Activated naive CD8-positive, alpha-beta T cell treated with anti-CD3 and anti-CD28 coated beads, Interleukin-2, amount 50 U/mL, for 24 hours (primary cell): ENCODE data around the gene CISD1.

ENCODE experiments used
- ATAC-seq: fragments of 150-1000 bp; cut with Tn5 transposase; one replicate; pipeline ENCODE4 v1.10.0; 2021
- DNase-seq: peaks from one replicate; pipeline ENCODE4 v3.0.0; 2021
- H3K27ac Mint-ChIP-seq: one replicate; pipeline ENCODE4 v1.8.0; 2021; ENCODE audit warnings: mild to moderate bottlenecking, mixed read lengths
- H3K27me3 Mint-ChIP-seq: one replicate; pipeline ENCODE4 v1.8.0; 2021; ENCODE audit warnings: mixed read lengths
- H3K36me3 Mint-ChIP-seq: one replicate; pipeline ENCODE4 v1.8.0; 2021; ENCODE audit warnings: low read depth, mixed read lengths
- H3K4me1 Mint-ChIP-seq: one replicate; pipeline ENCODE4 v1.8.0; 2021; ENCODE audit warnings: mixed read lengths
- H3K4me3 Mint-ChIP-seq: one replicate; pipeline ENCODE4 v1.8.0; 2021; ENCODE audit warnings: mild to moderate bottlenecking, moderate library complexity, mixed read lengths
- H3K9me3 Mint-ChIP-seq: one replicate; pipeline ENCODE4 v1.8.0; 2021; ENCODE audit warnings: mixed read lengths

The CISD1 gene

GRCh38 chr10:58316874-58317273 is 47.9 kb downstream of the CISD1 start:
- no peak for ATAC-seq
- no peak for DNase-seq
- Mint-ChIP-seq H3K9me3 (no peaks in the 10 kb centered on the region), H3K4me1 (no peaks in the 10 kb centered on the region), H3K4me3 (no peak overlapping the region), H3K36me3 (no peaks in the 10 kb centered on the region), H3K27ac (no peak overlapping the region), H3K27me3 (peaks cover 2% of the 10 kb centered on the region)

DNA sequence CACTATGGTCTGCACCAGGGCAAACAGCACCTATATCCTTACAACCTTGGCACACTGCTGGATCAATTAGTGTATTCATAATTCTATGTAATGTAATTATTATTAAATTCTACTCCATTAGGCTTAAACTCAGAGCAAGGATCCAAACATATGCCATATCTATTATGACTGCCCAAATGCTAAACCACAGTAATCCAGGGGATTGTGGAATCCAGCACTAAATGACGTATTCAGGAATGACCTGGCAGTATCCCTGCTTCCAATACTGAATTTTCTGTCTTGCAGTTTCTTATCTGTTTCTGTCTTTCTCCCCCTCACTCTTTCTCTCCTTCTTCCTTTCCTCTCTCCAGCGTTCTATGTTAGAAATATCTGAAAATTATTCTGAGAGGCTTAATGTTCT is 49.4 kb downstream of the CISD1 start:
- no peak overlapping the region for H3K27ac Mint-ChIP-seq
- no peak for ATAC-seq
- H3K4me3 Mint-ChIP-seq: no peak overlapping the region
- no peaks in the 10 kb centered on the region for H3K36me3 Mint-ChIP-seq
- DNase-seq: no peak
- peaks cover 13% of the 10 kb centered on the region for H3K4me1 Mint-ChIP-seq
- H3K9me3 Mint-ChIP-seq: no peaks in the 10 kb centered on the region
- peaks cover 2% of the 10 kb centered on the region for H3K27me3 Mint-ChIP-seq

DNA sequence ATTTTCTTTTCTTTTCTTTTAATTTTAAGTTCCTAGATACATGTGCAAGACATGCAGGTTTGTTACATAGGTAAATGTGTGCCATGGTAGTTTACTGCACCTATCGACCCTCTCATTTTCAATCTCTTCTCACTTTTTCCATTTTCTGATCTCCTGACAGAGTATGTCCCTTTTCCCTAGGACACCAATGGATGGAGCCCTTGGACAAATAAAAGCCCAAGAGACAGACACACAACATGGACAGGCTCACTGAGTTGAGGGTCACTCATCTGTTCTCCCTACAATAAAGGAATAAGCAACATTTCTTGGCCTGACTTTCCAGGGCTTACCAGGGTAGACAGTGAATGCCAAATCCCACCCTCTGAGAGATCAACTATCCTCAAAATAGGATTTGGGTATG is 50.6 kb downstream of the CISD1 start:
- peaks cover 2% of the 10 kb centered on the region for H3K27me3 Mint-ChIP-seq
- ATAC-seq (no peak), DNase-seq (no peak)
- peaks cover 13% of the 10 kb centered on the region for H3K4me1 Mint-ChIP-seq
- H3K9me3 Mint-ChIP-seq: no peaks in the 10 kb centered on the region
- no peak overlapping the region for H3K4me3 Mint-ChIP-seq
- H3K27ac Mint-ChIP-seq: no peak overlapping the region
- H3K36me3 Mint-ChIP-seq: no peaks in the 10 kb centered on the region

- peaks cover 2% of the 10 kb centered on the region for H3K27me3 Mint-ChIP-seq
- H3K9me3 Mint-ChIP-seq: no peaks in the 10 kb centered on the region
- H3K36me3 Mint-ChIP-seq: no peaks in the 10 kb centered on the region
- no peak overlapping the region for H3K4me3 Mint-ChIP-seq
- no peak overlapping the region for H3K27ac Mint-ChIP-seq
- no peak for DNase-seq
- H3K4me1 Mint-ChIP-seq: peaks cover 13% of the 10 kb centered on the region
- no peak for ATAC-seq
Measured at GRCh38 chr10:58320351-58321049, 51.5 kb downstream of the CISD1 start.

GRCh38 chr10:58322072-58322834 is 53.3 kb downstream of the CISD1 start:
- Mint-ChIP-seq H3K9me3 (no peaks in the 10 kb centered on the region), H3K4me3 (no peak overlapping the region), H3K4me1 (peaks cover 13% of the 10 kb centered on the region), H3K36me3 (no peaks in the 10 kb centered on the region), H3K27ac (no peak overlapping the region), H3K27me3 (peaks cover 2% of the 10 kb centered on the region)
- DNase-seq (no peak), ATAC-seq (peak; percentile 61)

DNA sequence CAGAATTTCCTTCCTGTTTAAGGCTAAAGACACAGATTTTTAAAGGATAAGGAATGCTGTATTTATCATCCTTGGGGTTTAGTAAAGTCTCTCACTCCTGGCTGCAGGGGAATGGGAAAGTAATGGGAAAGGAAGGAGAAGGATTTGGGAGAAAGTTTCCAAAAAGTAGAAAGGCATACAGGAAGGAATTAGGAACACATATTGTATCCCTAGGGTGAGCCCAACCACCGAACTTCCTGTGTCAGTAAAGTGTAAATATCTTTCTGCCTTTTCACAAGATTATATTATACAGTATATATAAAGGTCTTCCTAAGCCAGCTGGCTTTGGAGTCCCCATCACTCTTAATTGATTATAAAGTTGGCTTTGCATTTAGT is 53.9 kb downstream of the CISD1 start:
- Mint-ChIP-seq H3K9me3 (no peaks in the 10 kb centered on the region), H3K36me3 (no peaks in the 10 kb centered on the region), H3K4me3 (no peak overlapping the region), H3K27me3 (peaks cover 2% of the 10 kb centered on the region), H3K27ac (no peak overlapping the region), H3K4me1 (peaks cover 13% of the 10 kb centered on the region)
- ATAC-seq (no peak), DNase-seq (no peak)

DNA sequence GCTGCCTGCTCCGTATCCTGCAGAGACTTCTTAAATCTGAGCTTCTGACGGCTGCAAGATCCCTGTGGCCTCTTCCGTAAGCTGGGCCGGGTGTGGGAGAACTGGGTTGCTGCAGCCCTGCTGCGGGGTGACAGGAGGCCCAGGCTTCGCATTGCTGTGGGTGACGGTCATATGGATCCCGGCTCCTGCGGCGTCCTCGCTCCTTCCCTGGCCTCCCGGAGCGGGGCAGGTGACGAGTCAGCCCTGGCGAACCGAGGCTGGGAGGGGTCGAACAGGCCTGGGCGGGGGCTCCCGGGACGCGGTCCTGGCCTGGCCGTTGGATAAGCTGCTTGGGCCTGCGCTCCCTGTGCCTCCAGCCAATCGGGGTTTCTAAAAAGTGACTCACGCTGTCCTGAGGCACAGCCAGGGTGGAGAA is 58.0 kb downstream of the CISD1 start:
- Mint-ChIP-seq H3K36me3 (no peaks in the 10 kb centered on the region), H3K27me3 (peaks cover 2% of the 10 kb centered on the region), H3K4me3 (no peak overlapping the region), H3K27ac (no peak overlapping the region), H3K9me3 (no peaks in the 10 kb centered on the region), H3K4me1 (peaks cover 13% of the 10 kb centered on the region)
- ATAC-seq (no peak), DNase-seq (no peak)

GRCh38 chr10:58328233-58328632 is 59.3 kb downstream of the CISD1 start:
- DNase-seq (no peak), ATAC-seq (no peak)
- Mint-ChIP-seq H3K9me3 (no peaks in the 10 kb centered on the region), H3K27me3 (peaks cover 2% of the 10 kb centered on the region), H3K36me3 (no peaks in the 10 kb centered on the region), H3K27ac (no peak overlapping the region), H3K4me3 (no peak overlapping the region), H3K4me1 (peaks cover under 1% of the 10 kb centered on the region)

- H3K4me1 Mint-ChIP-seq: peaks cover 7% of the 10 kb centered on the region
- no peaks in the 10 kb centered on the region for H3K36me3 Mint-ChIP-seq
- ATAC-seq (no peak), DNase-seq (no peak)
- no peaks in the 10 kb centered on the region for H3K9me3 Mint-ChIP-seq
- no peak overlapping the region for H3K27ac Mint-ChIP-seq
- H3K4me3 Mint-ChIP-seq: no peak overlapping the region
- peaks cover 2% of the 10 kb centered on the region for H3K27me3 Mint-ChIP-seq
Measured at GRCh38 chr10:58330431-58330830, 61.5 kb downstream of the CISD1 start.

DNA sequence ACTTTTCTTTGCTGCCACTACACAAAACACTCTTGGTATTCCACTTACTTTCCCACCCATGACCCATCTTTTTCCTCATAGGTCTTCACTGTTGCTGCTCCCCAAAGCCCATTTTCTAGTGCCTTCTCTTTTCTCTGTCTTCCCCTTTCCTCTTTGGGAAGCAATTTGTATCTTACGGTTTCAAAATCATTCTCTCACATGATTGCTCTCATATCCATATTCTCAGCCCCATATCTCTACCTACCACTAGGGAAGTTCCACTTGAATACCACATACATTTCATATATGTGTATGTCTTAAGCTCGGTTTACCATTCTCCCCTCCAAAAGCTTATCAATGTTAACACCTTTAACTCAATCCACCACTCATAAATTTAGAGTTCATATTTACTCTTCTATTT is 62.7 kb downstream of the CISD1 start:
- H3K9me3 Mint-ChIP-seq: no peaks in the 10 kb centered on the region
- ATAC-seq (no peak), DNase-seq (no peak)
- H3K27ac Mint-ChIP-seq: no peak overlapping the region
- peaks cover 2% of the 10 kb centered on the region for H3K27me3 Mint-ChIP-seq
- peaks cover 6% of the 10 kb centered on the region for H3K36me3 Mint-ChIP-seq
- no peak overlapping the region for H3K4me3 Mint-ChIP-seq
- H3K4me1 Mint-ChIP-seq: peaks cover 19% of the 10 kb centered on the region

DNA sequence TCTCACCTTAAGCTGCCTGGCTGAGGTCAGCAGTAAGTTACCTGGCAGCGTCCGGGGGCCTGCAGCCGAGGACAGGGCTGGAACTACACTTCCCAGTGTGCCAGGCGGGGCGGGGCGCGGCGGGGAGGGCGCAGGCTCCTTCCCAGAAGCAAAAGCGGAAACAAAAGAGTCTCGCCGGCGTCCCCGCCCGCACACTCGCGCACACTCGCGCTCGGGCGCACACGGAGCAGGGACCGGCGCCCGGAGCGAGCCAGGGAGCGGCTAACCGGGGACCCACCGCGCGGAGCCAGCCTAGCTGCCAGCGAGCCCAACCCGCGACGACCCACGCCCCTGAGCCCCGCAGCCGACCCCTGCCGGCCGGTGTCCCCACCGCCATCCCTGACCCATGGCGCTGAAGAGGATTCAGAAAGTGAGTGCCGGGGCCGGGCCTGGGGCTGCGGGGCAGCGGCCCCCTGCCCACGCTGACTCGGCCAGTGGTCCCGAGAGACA is 65.9 kb downstream of the CISD1 start, which contains the start of gene UBE2D1:
UBE2D1 (plus strand) TSS at position 190 of the 489 bp plus-strand sequence; CDS start at position 386, 196 bp downstream.
- H3K9me3 Mint-ChIP-seq: no peaks in the 10 kb centered on the region
- peak within 1 kb of the TSS; percentile 96 for H3K4me3 Mint-ChIP-seq
- no peaks in the 10 kb centered on the region for H3K27me3 Mint-ChIP-seq
- peak; percentile 98 for ATAC-seq
- DNase-seq: peak; percentile 87
- H3K4me1 Mint-ChIP-seq: peaks cover 30% of the 10 kb centered on the region
- H3K36me3 Mint-ChIP-seq: peaks cover 11% of the 10 kb centered on the region
- peak within 1 kb of the TSS; percentile 91 for H3K27ac Mint-ChIP-seq

DNA sequence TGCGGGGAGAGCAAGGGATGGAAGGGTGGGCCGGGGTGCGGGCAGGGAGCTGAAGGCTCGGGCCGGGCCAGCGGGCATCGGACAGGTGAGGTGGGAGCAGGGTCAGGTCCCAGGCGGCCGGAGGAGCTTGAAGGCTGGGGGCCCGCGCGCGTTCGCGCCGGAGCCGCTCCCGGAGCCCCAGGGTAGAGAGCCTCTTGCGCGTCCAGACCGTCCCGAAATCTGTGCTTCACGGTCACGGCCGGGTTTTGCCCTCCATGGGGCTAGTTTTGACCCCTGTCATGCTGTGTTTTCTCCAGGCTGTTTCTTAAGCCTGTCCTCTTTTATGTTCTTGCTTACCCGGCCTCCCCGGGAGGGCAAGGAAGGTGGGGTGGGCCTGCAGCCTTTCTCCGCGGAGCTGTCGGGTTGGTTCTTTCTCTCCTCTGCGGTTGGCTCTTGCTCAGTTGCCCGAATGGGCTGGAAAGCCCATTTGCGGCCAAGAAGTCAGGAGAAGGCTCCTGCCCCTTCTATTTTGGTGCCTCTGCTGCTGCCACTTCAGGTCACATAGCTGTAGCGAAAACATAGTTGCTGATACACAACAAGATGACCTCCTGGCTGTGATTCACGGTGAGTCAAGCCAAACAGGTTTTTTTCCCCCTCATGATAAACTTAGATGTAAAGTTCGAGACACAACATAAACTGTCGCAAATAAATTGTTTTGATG is 66.5 kb downstream of the CISD1 start:
- H3K4me1 Mint-ChIP-seq: peaks cover 32% of the 10 kb centered on the region
- peak overlapping the region; percentile 96 for H3K4me3 Mint-ChIP-seq
- ATAC-seq (peak; percentile 22), DNase-seq (peak; percentile 14)
- peaks cover 11% of the 10 kb centered on the region for H3K36me3 Mint-ChIP-seq
- H3K27me3 Mint-ChIP-seq: no peaks in the 10 kb centered on the region
- no peaks in the 10 kb centered on the region for H3K9me3 Mint-ChIP-seq
- peak overlapping the region; percentile 91 for H3K27ac Mint-ChIP-seq

GRCh38 chr10:58336242-58336641 is 67.3 kb downstream of the CISD1 start:
- Mint-ChIP-seq H3K36me3 (peaks cover 11% of the 10 kb centered on the region), H3K9me3 (no peaks in the 10 kb centered on the region), H3K4me3 (peak overlapping the region; percentile 96), H3K4me1 (peaks cover 39% of the 10 kb centered on the region), H3K27ac (no peak overlapping the region), H3K27me3 (no peaks in the 10 kb centered on the region)
- DNase-seq: no peak
- no peak for ATAC-seq
